ENCODE data around the gene TPI1. TPM values are rescaled to one million over a fixed set of nuclear protein-coding genes. Genes with fewer than 3 reads are reported as not detected.
A peak's percentile ranks its signal among the peaks of the same experiment; 100 is the strongest.

The TPI1 gene
- total RNA-seq (100 to 1,000 TPM in 4 of 6 donors, 10 to 100 TPM in 2; 88.5 to 211 (median 128) TPM), polyA plus RNA-seq (100 to 1,000 TPM in 1 of 2 donors, 10 to 100 TPM in 1; 93.1 to 247 TPM)

DNA sequence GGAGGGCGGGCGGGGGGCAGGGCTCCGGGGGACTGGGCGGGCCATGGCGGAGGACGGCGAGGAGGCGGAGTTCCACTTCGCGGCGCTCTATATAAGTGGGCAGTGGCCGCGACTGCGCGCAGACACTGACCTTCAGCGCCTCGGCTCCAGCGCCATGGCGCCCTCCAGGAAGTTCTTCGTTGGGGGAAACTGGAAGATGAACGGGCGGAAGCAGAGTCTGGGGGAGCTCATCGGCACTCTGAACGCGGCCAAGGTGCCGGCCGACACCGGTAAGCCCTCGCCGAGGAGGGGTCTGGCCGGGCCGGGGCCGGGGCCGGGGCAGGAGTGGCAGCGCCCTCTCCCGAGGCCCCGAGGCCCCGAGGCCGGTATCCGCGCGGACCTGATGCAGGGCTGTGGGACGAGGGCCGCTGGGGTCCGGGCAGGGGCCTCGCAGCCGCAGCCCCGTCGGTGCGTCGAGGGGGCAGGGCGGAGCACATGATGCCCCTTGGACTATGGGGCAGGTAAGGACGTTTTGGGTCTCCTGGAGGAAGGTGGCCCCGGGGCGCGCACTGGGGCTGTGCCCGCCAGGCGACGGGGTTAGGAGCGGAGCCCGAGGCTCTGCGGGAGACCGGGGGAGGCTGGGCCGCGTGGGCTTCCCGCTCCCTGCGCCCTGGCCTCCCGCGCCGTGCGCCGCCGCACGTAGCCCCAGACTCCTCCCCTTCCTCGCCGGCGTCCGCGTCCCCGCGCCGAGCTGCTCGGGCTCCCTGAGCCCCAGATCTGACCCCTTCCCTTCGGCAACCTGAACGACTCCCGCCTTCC, at the start of gene TPI1:
Gene TPI1 (plus strand): TSS at position 119 of the 798 bp plus-strand sequence. CDS start 36 bp downstream, at position 155.
- 0% methylated on average over 53 to 86 of the region's 86 CpGs for WGBS, 2 donors
- intact Hi-C loops (cut with DNase I): no loop called here
- Histone ChIP-seq H3K36me3 (peaks cover 0 to 13% (median 0%) of the 10 kb centered on the region in 3 donors), H3K4me3 (peak within 1 kb of the TSS; percentile 91 to 100 (median 98)), H3K9me3 (no peaks in the 10 kb centered on the region), H3K27ac (peak within 1 kb of the TSS; percentile 82 to 99 (median 92)), H3K4me1 (peaks cover 9 to 27% (median 14%) of the 10 kb centered on the region in 3 donors), H3K27me3 (no peaks in the 10 kb centered on the region)
- no peak for TF ChIP-seq CTCF (IDR thresholded peaks at IDR 0.05)
- DNase-seq (peak; percentile 80 to 94 (median 89)), FAIRE-seq (no peak), ATAC-seq (peak; percentile 86 to 90 (median 88))

GRCh38 chr12:6817662-6818157, 49.6 kb upstream of the TPI1 start:
- no peak for TF ChIP-seq CTCF (IDR thresholded peaks at IDR 0.05)
- Histone ChIP-seq H3K4me1 (no peaks in the 10 kb centered on the region), H3K27ac (no peak overlapping the region), H3K36me3 (no peaks in the 10 kb centered on the region), H3K4me3 (no peak overlapping the region), H3K27me3 (peaks cover 0 to 3% (median 0%) of the 10 kb centered on the region in 4 donors), H3K9me3 (no peaks in the 10 kb centered on the region)
- FAIRE-seq (no peak), DNase-seq (no peak), ATAC-seq (no peak)
- WGBS, 2 donors: 68 to 85% methylated on average over 20 of the region's 20 CpGs
- intact Hi-C loops (cut with DNase I): no loop called here

DNA sequence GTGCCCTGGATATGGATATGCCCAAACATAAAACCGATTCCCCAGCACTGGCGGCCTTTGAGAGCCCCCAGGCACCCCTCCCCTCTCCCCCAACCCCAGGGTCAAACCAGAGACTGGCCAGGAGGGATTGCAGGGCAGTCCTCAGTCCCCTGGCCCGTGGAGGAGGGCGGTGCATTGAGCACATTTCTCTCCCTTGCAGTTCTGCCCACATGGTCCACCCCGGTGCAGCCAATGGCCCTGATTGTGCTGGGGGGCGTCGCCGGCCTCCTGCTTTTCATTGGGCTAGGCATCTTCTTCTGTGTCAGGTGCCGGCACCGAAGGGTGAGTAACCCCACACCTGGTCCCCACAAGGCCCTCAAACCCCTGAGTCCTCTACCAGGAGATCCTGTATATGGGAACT, 49.1 kb upstream of the TPI1 start:
- Histone ChIP-seq H3K36me3 (no peaks in the 10 kb centered on the region), H3K4me1 (no peaks in the 10 kb centered on the region), H3K27ac (no peak overlapping the region), H3K9me3 (no peaks in the 10 kb centered on the region), H3K4me3 (no peak overlapping the region), H3K27me3 (peaks cover 0 to 3% (median 0%) of the 10 kb centered on the region in 4 donors)
- FAIRE-seq: no peak
- no peak for TF ChIP-seq CTCF (IDR thresholded peaks at IDR 0.05)
- peak in 1 of 6 donors; percentile 41 for DNase-seq
- peak in 2 of 4 donors; percentile 15 to 40 for ATAC-seq
- intact Hi-C loops (cut with DNase I): no loop called here
- WGBS, 2 donors: 40 to 49% methylated on average over 10 of the region's 10 CpGs

DNA sequence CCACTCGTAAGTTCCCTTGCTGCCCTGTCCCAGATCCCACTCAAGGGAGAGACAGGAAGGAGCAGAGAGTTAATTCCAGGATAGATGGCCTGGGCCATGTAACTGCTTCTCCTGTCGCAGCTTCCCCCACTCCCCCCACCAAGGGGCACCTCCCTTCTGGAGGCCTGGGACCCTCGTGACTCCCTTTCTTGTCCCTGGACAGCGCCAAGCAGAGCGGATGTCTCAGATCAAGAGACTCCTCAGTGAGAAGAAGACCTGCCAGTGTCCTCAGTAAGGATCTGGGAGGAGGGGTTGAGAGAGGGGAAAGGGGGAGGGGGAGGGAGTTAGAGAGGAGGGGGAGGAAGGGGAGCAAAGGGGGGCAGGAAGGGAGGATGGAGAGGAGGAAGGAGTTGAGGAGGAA, 48.7 kb upstream of the TPI1 start:
- WGBS, 2 donors: 66 to 75% methylated on average over 5 of the region's 5 CpGs
- intact Hi-C loops (cut with DNase I): no loop called here
- no peak overlapping the region for H3K27ac ChIP-seq
- no peaks in the 10 kb centered on the region for H3K4me1 ChIP-seq
- DNase-seq (no peak), FAIRE-seq (no peak), ATAC-seq (no peak)
- no peaks in the 10 kb centered on the region for H3K9me3 ChIP-seq
- no peak overlapping the region for H3K4me3 ChIP-seq
- no peaks in the 10 kb centered on the region for H3K36me3 ChIP-seq
- H3K27me3 ChIP-seq: peaks cover 0 to 3% (median 0%) of the 10 kb centered on the region in 4 donors
- no peak for TF ChIP-seq CTCF (IDR thresholded peaks at IDR 0.05)

All from pancreas (tissue), 10 donors.